SH-SY5Y (cell line): ENCODE data around the gene GATB.

Experiments used
- GATA2 ChIP-seq: IDR thresholded peaks from 2 replicates; pipeline ENCODE4 v1.6.1; 2011; ENCODE audit warnings: mild to moderate bottlenecking, low read depth, low read length
- GATA3 ChIP-seq: IDR thresholded peaks from 2 replicates; pipeline ENCODE4 v1.6.1; 2011; ENCODE audit warnings: low read depth, mild to moderate bottlenecking, low read length, moderate library complexity

Gene GATB

GRCh38 chr4:151760712-151761661 is at the start of gene GATB:
Gene GATB, minus strand, starts transcription at chr4:151761007. Its CDS starts 25 bp downstream, at chr4:151760982.
- TF ChIP-seq GATA3 (no peak), GATA2 (no peak)

- no peak for TF ChIP-seq GATA2
- no peak for TF ChIP-seq GATA3
Observed at GRCh38 chr4:151810476-151810875, 49.7 kb upstream of the GATB start.

GRCh38 chr4:151809716-151810115 is 48.9 kb upstream of the GATB start:
- no peak for TF ChIP-seq GATA2
- TF ChIP-seq GATA3: no peak

- TF ChIP-seq GATA3 (no peak), GATA2 (no peak)
Observed at GRCh38 chr4:151808542-151808941, 47.7 kb upstream of the GATB start.

GRCh38 chr4:151808120-151808529 is 47.3 kb upstream of the GATB start:
- TF ChIP-seq GATA3: no peak

- TF ChIP-seq GATA3: no peak
- no peak for TF ChIP-seq GATA2
Observed at GRCh38 chr4:151807220-151807619, 46.4 kb upstream of the GATB start.

GRCh38 chr4:151806511-151806927 is 45.7 kb upstream of the GATB start:
- TF ChIP-seq GATA3 (no peak), GATA2 (no peak)

GRCh38 chr4:151804821-151805220 is 44.0 kb upstream of the GATB start:
- no peak for TF ChIP-seq GATA2
- no peak for TF ChIP-seq GATA3

- TF ChIP-seq GATA3 (no peak), GATA2 (no peak)
Observed at GRCh38 chr4:151804086-151804630, 43.4 kb upstream of the GATB start.

- no peak for TF ChIP-seq GATA3
- TF ChIP-seq GATA2: no peak
Observed at GRCh38 chr4:151803246-151803645, 42.4 kb upstream of the GATB start.

- TF ChIP-seq GATA2: no peak
- no peak for TF ChIP-seq GATA3
Observed at GRCh38 chr4:151801547-151802516, 41.0 kb upstream of the GATB start.

- TF ChIP-seq GATA2 (no peak), GATA3 (no peak)
Observed at GRCh38 chr4:151799417-151800012, 38.7 kb upstream of the GATB start.

- TF ChIP-seq GATA2: no peak
- TF ChIP-seq GATA3: no peak
Observed at GRCh38 chr4:151798678-151799416, 38.0 kb upstream of the GATB start.
